ENCODE measurements around the gene EFEMP2. TPM values are rescaled to one million over a fixed set of nuclear protein-coding genes. Genes with fewer than 3 reads are reported as not detected.

EFEMP2 gene
- total and polyA plus RNA-seq, 2 experiments from 2014 or later: 7.4 to 9.4 TPM

DNA sequence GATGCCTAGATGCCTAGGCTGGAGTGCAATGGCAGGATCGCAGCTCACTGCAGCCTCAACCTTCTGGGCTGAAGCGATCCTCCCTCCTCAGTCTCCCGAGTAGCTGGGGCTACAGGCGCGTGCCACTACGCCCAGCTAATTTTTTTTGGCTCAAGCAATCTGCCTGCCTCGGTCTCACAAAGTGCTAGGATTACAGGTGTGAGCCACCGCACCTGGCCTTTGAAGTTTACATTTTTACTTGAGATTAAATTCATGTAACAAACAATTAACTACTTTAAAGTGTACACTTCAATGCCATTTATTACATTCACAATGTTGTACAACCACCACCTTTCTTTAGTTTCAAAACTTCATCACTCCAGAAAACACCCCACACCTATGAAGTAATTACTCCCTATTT, 31.1 kb upstream of the EFEMP2 start (continued):
- TF ChIP-seq, protein P1, sequence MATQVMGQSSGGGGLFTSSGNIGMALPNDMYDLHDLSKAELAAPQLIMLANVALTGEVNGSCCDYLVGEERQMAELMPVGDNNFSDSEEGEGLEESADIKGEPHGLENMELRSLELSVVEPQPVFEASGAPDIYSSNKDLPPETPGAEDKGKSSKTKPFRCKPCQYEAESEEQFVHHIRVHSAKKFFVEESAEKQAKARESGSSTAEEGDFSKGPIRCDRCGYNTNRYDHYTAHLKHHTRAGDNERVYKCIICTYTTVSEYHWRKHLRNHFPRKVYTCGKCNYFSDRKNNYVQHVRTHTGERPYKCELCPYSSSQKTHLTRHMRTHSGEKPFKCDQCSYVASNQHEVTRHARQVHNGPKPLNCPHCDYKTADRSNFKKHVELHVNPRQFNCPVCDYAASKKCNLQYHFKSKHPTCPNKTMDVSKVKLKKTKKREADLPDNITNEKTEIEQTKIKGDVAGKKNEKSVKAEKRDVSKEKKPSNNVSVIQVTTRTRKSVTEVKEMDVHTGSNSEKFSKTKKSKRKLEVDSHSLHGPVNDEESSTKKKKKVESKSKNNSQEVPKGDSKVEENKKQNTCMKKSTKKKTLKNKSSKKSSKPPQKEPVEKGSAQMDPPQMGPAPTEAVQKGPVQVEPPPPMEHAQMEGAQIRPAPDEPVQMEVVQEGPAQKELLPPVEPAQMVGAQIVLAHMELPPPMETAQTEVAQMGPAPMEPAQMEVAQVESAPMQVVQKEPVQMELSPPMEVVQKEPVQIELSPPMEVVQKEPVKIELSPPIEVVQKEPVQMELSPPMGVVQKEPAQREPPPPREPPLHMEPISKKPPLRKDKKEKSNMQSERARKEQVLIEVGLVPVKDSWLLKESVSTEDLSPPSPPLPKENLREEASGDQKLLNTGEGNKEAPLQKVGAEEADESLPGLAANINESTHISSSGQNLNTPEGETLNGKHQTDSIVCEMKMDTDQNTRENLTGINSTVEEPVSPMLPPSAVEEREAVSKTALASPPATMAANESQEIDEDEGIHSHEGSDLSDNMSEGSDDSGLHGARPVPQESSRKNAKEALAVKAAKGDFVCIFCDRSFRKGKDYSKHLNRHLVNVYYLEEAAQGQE (IDR thresholded peaks at IDR 0.05; ENCODE audit: unreplicated experiment): no peak
- TF ChIP-seq NANOG (IDR thresholded peaks at IDR 0.05; ENCODE audit: borderline replicate concordance) (no peak), CREB1 (CRISPR knock-in tag; IDR thresholded peaks at IDR 0.05; ENCODE audit: low read depth) (no peak)
- TF ChIP-seq, protein P2, sequence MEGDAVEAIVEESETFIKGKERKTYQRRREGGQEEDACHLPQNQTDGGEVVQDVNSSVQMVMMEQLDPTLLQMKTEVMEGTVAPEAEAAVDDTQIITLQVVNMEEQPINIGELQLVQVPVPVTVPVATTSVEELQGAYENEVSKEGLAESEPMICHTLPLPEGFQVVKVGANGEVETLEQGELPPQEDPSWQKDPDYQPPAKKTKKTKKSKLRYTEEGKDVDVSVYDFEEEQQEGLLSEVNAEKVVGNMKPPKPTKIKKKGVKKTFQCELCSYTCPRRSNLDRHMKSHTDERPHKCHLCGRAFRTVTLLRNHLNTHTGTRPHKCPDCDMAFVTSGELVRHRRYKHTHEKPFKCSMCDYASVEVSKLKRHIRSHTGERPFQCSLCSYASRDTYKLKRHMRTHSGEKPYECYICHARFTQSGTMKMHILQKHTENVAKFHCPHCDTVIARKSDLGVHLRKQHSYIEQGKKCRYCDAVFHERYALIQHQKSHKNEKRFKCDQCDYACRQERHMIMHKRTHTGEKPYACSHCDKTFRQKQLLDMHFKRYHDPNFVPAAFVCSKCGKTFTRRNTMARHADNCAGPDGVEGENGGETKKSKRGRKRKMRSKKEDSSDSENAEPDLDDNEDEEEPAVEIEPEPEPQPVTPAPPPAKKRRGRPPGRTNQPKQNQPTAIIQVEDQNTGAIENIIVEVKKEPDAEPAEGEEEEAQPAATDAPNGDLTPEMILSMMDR (conservative IDR thresholded peaks at IDR 0.05; ENCODE audit: low read depth in 2 of 2): no peak

- Mint-ChIP-seq H3K36me3 (ENCODE audit: low read depth) (no peaks in the 10 kb centered on the region), H3K27ac (no peak overlapping the region), H3K4me1 (peaks cover 7% of the 10 kb centered on the region; the same call in 2 of the 3 replicates), H3K27me3 (ENCODE audit: insufficient read depth, low read depth, poor library complexity) (peaks cover 47% of the 10 kb centered on the region), H3K4me3 (no peak overlapping the region), H3K9me3 (peaks cover 2% of the 10 kb centered on the region; the same call in 1 of the 3 replicates)
- H3F3A ChIP-seq (replicated peaks; ENCODE audit: low read depth): peaks cover 16% of the 10 kb centered on the region
- peak; percentile 72 for DNase-seq (ENCODE audit: low spot score)
- peak; percentile 10 for ATAC-seq
- H3K4me2 ChIP-seq: peak overlapping the region; percentile 40; the same call in 1 of the 2 replicates
- H3K4me1 ChIP-seq (ENCODE audit: insufficient read depth): peaks cover 8% of the 10 kb centered on the region
- H4K20me1 ChIP-seq (replicated peaks; ENCODE audit: insufficient read depth): no peaks in the 10 kb centered on the region
- H3K36me3 ChIP-seq (ENCODE audit: insufficient read depth): no peaks in the 10 kb centered on the region
- no peak overlapping the region for H2AFZ ChIP-seq
- no peaks in the 10 kb centered on the region for H3K79me2 ChIP-seq (replicated peaks; ENCODE audit: insufficient read depth)
- H3K27me3 ChIP-seq (ENCODE audit: insufficient read depth): peaks cover 61% of the 10 kb centered on the region
- no peak overlapping the region for H3K27ac ChIP-seq (ENCODE audit: low read depth)
- H3K4me3 ChIP-seq: no peak overlapping the region
- H3K9me2 ChIP-seq (ENCODE audit: insufficient read depth): no peaks in the 10 kb centered on the region
- no peak for TF ChIP-seq CREB1 (CRISPR knock-in tag; IDR thresholded peaks at IDR 0.05; ENCODE audit: low read depth)
- TF ChIP-seq, protein P1 (IDR thresholded peaks at IDR 0.05; ENCODE audit: unreplicated experiment): no peak
- TF ChIP-seq JUNB (IDR thresholded peaks at IDR 0.05; ENCODE audit: unreplicated experiment): no peak
- TF ChIP-seq NANOG (IDR thresholded peaks at IDR 0.05; ENCODE audit: borderline replicate concordance): no peak
- no peak for TF ChIP-seq STAT1 (IDR thresholded peaks at IDR 0.05; ENCODE audit: unreplicated experiment)
- TF ChIP-seq, protein P2 (conservative IDR thresholded peaks at IDR 0.05; ENCODE audit: low read depth in 2 of 2): no peak
- TF ChIP-seq ZNF331 (CRISPR knock-in tag; IDR thresholded peaks at IDR 0.05; ENCODE audit: low read depth): no peak
- TF ChIP-seq ZNF114 (CRISPR knock-in tag; IDR thresholded peaks at IDR 0.05): no peak
- TF ChIP-seq EZH2phosphoT487 (IDR thresholded peaks at IDR 0.05; ENCODE audit: unreplicated experiment): no peak
- no peak for TF ChIP-seq ETS1 (IDR thresholded peaks at IDR 0.05)
Observed at GRCh38 chr11:65903068-65903481, 30.5 kb upstream of the EFEMP2 start.

Measured in GM23338 (cell line).